IPS-18a (cell line): Measurements from ENCODE around the gene ARHGAP21.

Experiments used
- H3K27ac ChIP-seq: one replicate; pipeline ENCODE4 v1.5.1; 2013; ENCODE audit warnings: low read length
- H3K27me3 ChIP-seq: one replicate; pipeline ENCODE4 v1.6.1; 2013; ENCODE audit warnings: mild to moderate bottlenecking, low read length; ENCODE audit not compliant: control insufficient read depth, insufficient read depth
- H3K36me3 ChIP-seq: one replicate; pipeline ENCODE4 v1.6.1; 2013; ENCODE audit warnings: low read depth, low read length; ENCODE audit not compliant: control insufficient read depth
- H3K4me1 ChIP-seq: one replicate; pipeline ENCODE4 v1.6.1; 2013; ENCODE audit warnings: low read depth, low read length; ENCODE audit not compliant: control insufficient read depth
- H3K4me3 ChIP-seq: one replicate; pipeline ENCODE4 v1.5.1; 2013; ENCODE audit warnings: low read length
- H3K9ac ChIP-seq: one replicate; pipeline ENCODE4 v1.6.1; 2013; ENCODE audit warnings: mild to moderate bottlenecking, low read length, moderate library complexity
- H3K9me3 ChIP-seq: one replicate; pipeline ENCODE4 v1.6.1; 2013; ENCODE audit warnings: low read depth, low read length; ENCODE audit not compliant: control insufficient read depth

The ARHGAP21 gene

DNA sequence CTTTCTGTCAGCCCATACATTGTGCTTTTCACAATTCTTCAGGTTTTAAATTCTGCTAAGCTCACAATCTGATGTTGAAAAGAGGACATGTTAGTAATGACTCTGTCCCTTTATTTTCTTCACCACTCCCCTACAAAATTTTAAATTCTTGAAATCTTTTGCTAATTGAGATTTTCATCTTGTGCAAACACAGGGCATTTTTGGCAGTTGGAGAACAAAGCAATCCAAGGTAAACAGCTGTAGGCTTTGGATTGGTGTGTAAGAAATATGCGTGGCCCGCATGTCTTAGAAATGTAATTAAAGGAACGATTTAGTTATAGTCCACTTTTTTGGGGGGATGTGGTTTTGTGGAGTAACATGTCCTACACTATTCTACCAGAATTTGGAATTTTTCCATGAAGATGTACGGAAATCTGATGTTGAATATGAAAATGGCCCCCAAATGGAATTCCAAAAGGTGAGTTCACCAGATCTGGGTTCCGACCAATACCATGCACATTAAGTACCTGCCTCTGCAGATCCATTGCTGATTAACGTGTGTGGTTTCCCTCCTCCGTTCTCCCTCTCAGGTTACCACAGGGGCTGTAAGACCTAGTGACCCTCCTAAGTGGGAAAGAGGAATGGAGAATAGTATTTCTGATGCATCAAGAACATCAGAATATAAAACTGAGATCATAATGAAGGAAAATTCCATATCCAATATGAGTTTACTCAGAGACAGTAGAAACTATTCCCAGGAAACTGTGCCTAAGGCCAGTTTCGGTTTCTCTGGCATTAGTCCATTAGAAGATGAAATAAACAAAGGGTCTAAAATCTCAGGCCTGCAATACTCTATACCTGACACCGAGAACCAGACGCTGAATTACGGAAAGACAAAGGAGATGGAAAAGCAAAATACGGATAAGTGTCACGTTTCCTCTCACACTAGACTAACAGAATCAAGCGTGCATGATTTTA, 181.1 kb downstream of the ARHGAP21 start:
- Histone ChIP-seq H3K9me3 (no peaks in the 10 kb centered on the region), H3K27me3 (no peaks in the 10 kb centered on the region), H3K27ac (no peak overlapping the region), H3K4me1 (no peaks in the 10 kb centered on the region), H3K4me3 (no peak overlapping the region), H3K36me3 (peaks cover 8% of the 10 kb centered on the region), H3K9ac (no peak overlapping the region)

DNA sequence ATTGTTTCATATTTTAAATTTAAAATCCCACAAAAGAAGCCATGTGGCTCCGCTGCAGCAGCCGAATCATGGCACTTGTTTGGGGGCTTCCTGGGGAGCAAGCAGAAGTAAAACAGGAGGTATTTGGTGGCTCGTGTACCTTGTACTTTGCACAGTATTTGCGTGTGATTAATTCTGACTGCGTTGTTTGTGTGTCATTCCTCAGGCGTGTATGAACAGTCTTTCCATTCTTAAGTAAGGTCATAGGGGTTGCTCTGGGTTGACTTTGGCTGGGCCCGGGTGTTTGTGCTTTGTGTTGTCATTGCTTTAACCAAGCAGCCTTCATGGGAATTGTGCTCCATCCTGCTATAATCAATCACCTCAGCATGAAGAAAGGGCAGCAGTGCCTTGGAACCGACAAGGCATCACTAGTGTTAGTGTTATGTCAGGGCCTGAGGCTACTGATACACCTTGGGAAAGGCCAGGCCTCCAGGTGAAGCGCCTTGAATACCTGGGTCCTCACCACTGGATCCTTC, 182.4 kb downstream of the ARHGAP21 start:
- H3K9ac ChIP-seq = no peak overlapping the region
- H3K27ac ChIP-seq = no peak overlapping the region
- H3K27me3 ChIP-seq = no peaks in the 10 kb centered on the region
- H3K4me1 ChIP-seq = no peaks in the 10 kb centered on the region
- H3K9me3 ChIP-seq = no peaks in the 10 kb centered on the region
- no peak overlapping the region for H3K4me3 ChIP-seq
- peaks cover 8% of the 10 kb centered on the region for H3K36me3 ChIP-seq

DNA sequence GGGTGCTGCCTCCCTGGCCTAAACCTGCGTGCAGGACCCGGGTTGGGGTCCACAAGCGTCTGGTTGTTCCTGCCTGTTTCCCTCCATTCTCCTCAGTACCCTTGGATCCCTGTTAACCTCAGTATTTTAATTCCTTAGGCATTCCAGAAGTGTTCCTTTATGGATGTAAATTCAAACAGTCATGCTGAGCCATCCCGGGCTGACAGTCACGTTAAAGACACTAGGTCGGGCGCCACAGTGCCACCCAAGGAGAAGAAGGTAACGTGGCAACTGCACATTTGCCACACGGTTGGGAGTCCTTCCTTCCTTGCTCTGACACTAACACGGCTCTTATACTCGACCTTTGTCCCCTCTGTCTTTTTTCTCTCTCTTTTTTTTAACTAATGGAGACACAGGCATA, 187.1 kb downstream of the ARHGAP21 start:
- Histone ChIP-seq H3K9me3 (no peaks in the 10 kb centered on the region), H3K9ac (no peak overlapping the region), H3K36me3 (peaks cover 17% of the 10 kb centered on the region), H3K27me3 (no peaks in the 10 kb centered on the region), H3K4me1 (no peaks in the 10 kb centered on the region), H3K4me3 (no peak overlapping the region), H3K27ac (no peak overlapping the region)

DNA sequence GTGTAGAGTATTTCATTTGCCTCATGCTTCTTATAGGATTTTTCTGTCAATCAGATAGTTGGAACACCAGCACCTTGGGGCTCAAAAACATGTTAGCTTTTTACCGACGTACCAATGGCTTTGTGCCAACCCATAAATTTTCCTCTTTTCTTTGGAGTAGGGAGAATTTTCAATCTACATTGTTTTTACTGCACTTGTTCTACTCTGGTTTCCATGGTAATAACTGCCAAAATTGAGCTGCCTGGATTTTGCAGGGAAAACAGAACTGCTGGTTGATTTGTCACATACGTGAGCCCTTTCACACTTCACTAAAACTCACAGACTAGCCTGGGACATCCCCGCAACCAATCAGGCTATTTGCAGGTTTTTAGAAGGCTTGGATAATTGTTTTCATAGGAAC, 189.7 kb downstream of the ARHGAP21 start:
- Histone ChIP-seq H3K9ac (no peak overlapping the region), H3K27me3 (no peaks in the 10 kb centered on the region), H3K9me3 (no peaks in the 10 kb centered on the region), H3K36me3 (peaks cover 18% of the 10 kb centered on the region), H3K4me3 (no peak overlapping the region), H3K4me1 (no peaks in the 10 kb centered on the region), H3K27ac (no peak overlapping the region)
